OCI-LY1 (cell line): ENCODE measurements around the gene TRIM54.

Experiments used
- H2AFZ ChIP-seq: fragments of 200-600 bp; sonication (generic), shearing (Covaris generic); 2 replicates; pipeline ENCODE4 v1.6.0; 2014; ENCODE audit warnings: antibody characterized with exemption, mild to moderate bottlenecking, low read length
- H3F3A ChIP-seq: fragments of 200-600 bp; sonication (generic), shearing (Covaris generic); 2 replicates; pipeline ENCODE4 v1.6.0; 2014; ENCODE audit warnings: mild to moderate bottlenecking, antibody characterized with exemption, low read length, moderate library complexity; ENCODE audit not compliant: insufficient read depth
- H3K27ac ChIP-seq: fragments of 200-600 bp; sonication (generic); 2 replicates; pipeline ENCODE4 v1.5.1; 2014; ENCODE audit warnings: low read length, mixed run types, mild to moderate bottlenecking, low read depth; ENCODE audit not compliant: poor library complexity, severe bottlenecking
- H3K27me3 ChIP-seq: fragments of 200-600 bp; sonication (generic); 2 replicates; pipeline ENCODE4 v1.6.0; 2014; ENCODE audit warnings: antibody characterized with exemption, mild to moderate bottlenecking, low read length, moderate library complexity; ENCODE audit not compliant: insufficient read depth
- H3K36me3 ChIP-seq: fragments of 200-600 bp; sonication (generic); 2 replicates; pipeline ENCODE4 v1.6.1; 2014; ENCODE audit warnings: mild to moderate bottlenecking, antibody characterized with exemption, low read length, moderate library complexity, mixed read lengths; ENCODE audit not compliant: insufficient read depth
- H3K4me1 ChIP-seq: fragments of 200-600 bp; sonication (generic); 2 replicates; pipeline ENCODE4 v1.5.1; 2014; ENCODE audit warnings: mild to moderate bottlenecking, low read length, moderate library complexity; ENCODE audit not compliant: insufficient read depth, severe bottlenecking
- H3K4me2 ChIP-seq: fragments of 200-600 bp; sonication (generic), shearing (Covaris generic); 2 replicates; pipeline ENCODE4 v1.6.1; 2014; ENCODE audit warnings: low read length
- H3K4me3 ChIP-seq: fragments of 200-600 bp; sonication (generic); 2 replicates; pipeline ENCODE4 v1.5.1; 2014; ENCODE audit warnings: low read length, low read depth, mild to moderate bottlenecking, mixed read lengths; ENCODE audit not compliant: poor library complexity, severe bottlenecking
- H3K79me2 ChIP-seq: fragments of 200-600 bp; shearing (Covaris generic); 2 replicates; pipeline ENCODE4 v1.6.1; 2016; ENCODE audit warnings: mixed run types, low read length, mixed read lengths; ENCODE audit not compliant: insufficient read depth
- H3K9ac ChIP-seq: fragments of 200-600 bp; sonication (generic), shearing (Covaris generic); 2 replicates; pipeline ENCODE4 v1.6.1; 2014; ENCODE audit warnings: mild to moderate bottlenecking, low read length, mixed read lengths
- H3K9me2 ChIP-seq: fragments of 200-600 bp; sonication (generic), shearing (Covaris generic); 2 replicates; pipeline ENCODE4 v1.6.1; 2014; ENCODE audit warnings: low read depth, mild to moderate bottlenecking, low read length, mixed read lengths
- H3K9me3 ChIP-seq: fragments of 200-600 bp; shearing (Covaris generic); 2 replicates; pipeline ENCODE4 v1.6.1; 2014; ENCODE audit warnings: low read length, mixed read lengths
- H4K20me1 ChIP-seq: fragments of 200-600 bp; sonication (generic), shearing (Covaris generic); 2 replicates; pipeline ENCODE4 v1.6.0; 2016; ENCODE audit warnings: mild to moderate bottlenecking, low read length; ENCODE audit not compliant: insufficient read depth
- EZH2 ChIP-seq: fragments of 200-600 bp; sonication (generic), shearing (Covaris generic); IDR thresholded peaks from 2 replicates; pipeline ENCODE4 v1.8.0; 2017; ENCODE audit warnings: borderline replicate concordance, mixed run types, mild to moderate bottlenecking, antibody characterized with exemption, low read length, moderate library complexity, mixed read lengths
- TF ChIP-seq, protein P1 (sequence below): fragments of 200-600 bp; sonication (generic), shearing (Covaris generic); IDR thresholded peaks from 2 replicates; pipeline ENCODE4 v1.5.1; 2017; ENCODE audit warnings: mild to moderate bottlenecking, antibody characterized with exemption, low read length, moderate library complexity, mixed read lengths

TRIM54 gene

DNA sequence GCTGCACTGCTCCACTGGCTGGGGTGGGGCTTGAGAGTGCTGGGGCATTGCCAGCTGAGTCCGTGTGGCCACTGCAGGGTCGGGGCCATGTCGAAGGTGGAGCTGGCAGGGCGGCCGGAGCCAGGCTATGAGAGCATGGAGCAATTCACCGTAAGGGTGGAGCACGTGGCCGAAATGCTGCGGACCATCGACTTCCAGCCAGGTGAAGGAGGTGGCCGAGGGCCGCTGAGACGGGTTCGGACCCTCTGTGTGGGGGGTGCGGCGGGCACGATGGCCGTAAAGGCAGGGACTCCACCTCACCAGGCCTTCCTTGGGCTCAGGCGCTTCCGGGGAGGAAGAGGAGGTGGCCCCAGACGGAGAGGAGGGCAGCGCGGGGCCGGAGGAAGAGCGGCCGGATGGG, 23.9 kb downstream of the TRIM54 start:
- no peaks in the 10 kb centered on the region for H3K27me3 ChIP-seq
- H3K4me3 ChIP-seq: no peak overlapping the region
- no peak overlapping the region for H3K9ac ChIP-seq
- H3K79me2 ChIP-seq: no peaks in the 10 kb centered on the region
- H4K20me1 ChIP-seq: no peaks in the 10 kb centered on the region
- peaks cover 13% of the 10 kb centered on the region for H3K36me3 ChIP-seq
- no peak overlapping the region for H3K27ac ChIP-seq
- no peaks in the 10 kb centered on the region for H3K9me2 ChIP-seq
- H2AFZ ChIP-seq: no peak overlapping the region
- no peaks in the 10 kb centered on the region for H3K9me3 ChIP-seq
- no peak overlapping the region for H3K4me2 ChIP-seq
- no peaks in the 10 kb centered on the region for H3F3A ChIP-seq
- peaks cover 8% of the 10 kb centered on the region for H3K4me1 ChIP-seq
- TF ChIP-seq, protein P1, sequence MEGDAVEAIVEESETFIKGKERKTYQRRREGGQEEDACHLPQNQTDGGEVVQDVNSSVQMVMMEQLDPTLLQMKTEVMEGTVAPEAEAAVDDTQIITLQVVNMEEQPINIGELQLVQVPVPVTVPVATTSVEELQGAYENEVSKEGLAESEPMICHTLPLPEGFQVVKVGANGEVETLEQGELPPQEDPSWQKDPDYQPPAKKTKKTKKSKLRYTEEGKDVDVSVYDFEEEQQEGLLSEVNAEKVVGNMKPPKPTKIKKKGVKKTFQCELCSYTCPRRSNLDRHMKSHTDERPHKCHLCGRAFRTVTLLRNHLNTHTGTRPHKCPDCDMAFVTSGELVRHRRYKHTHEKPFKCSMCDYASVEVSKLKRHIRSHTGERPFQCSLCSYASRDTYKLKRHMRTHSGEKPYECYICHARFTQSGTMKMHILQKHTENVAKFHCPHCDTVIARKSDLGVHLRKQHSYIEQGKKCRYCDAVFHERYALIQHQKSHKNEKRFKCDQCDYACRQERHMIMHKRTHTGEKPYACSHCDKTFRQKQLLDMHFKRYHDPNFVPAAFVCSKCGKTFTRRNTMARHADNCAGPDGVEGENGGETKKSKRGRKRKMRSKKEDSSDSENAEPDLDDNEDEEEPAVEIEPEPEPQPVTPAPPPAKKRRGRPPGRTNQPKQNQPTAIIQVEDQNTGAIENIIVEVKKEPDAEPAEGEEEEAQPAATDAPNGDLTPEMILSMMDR: no peak
- TF ChIP-seq EZH2: no peak

DNA sequence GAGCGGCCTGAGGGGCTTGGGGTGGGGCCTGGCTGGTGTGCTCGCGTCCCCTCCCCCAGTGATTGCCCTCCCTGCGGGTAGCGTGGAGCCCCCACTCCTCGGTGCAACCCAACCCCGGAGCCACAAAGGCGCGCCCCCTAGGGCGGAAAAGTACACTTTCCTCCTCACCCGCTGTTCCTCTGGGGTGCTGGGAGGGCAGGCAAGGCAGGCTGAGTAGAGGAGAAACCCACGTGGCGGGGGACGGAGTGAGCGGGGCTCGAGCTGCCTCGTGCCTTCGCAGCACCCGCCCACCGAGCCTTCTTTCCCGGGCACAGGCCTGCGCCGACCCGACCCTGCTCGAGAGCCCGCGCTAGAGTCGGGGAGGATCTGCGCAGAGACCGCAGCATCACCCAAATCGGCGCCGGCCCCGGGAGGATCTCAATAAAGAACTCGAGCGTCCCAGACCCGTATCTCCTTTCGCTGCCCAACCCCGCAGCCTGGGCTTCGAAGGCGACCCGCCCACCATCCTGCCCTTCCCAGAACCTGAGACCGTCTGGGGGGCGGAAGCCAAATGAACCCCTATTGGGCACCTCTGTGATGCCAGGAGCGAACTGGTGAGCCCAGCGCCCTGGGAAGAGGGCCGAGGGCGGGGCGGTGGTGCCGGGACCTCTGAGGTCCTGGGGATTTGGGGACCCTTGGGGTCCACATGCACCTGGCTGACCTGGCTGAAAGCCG, 24.5 kb downstream of the TRIM54 start:
- Histone ChIP-seq H3F3A (no peaks in the 10 kb centered on the region), H3K9me2 (no peaks in the 10 kb centered on the region), H2AFZ (no peak overlapping the region), H3K4me2 (no peak overlapping the region), H3K27me3 (no peaks in the 10 kb centered on the region), H3K27ac (no peak overlapping the region), H3K9ac (no peak overlapping the region), H3K79me2 (no peaks in the 10 kb centered on the region), H3K4me1 (peaks cover 8% of the 10 kb centered on the region), H3K36me3 (peaks cover 19% of the 10 kb centered on the region), H3K9me3 (no peaks in the 10 kb centered on the region), H4K20me1 (no peaks in the 10 kb centered on the region), H3K4me3 (no peak overlapping the region)
- TF ChIP-seq EZH2: no peak
- TF ChIP-seq, protein P1: no peak

DNA sequence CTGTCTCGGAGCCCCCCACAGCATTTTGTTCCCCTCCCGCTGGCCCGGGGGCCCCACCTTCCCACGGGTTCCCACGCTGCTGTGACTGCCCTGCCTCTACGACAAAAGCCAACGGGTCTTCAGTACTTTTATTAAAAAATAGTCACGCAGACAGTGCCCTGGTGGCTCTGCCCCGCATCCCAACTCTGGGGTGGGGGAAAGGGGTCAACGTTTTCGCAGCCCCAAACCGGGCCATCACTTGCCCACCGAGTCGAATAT, 25.0 kb downstream of the TRIM54 start:
- H3F3A ChIP-seq: no peaks in the 10 kb centered on the region
- no peaks in the 10 kb centered on the region for H3K9me3 ChIP-seq
- no peak overlapping the region for H3K9ac ChIP-seq
- no peak overlapping the region for H2AFZ ChIP-seq
- no peak overlapping the region for H3K4me3 ChIP-seq
- no peaks in the 10 kb centered on the region for H3K9me2 ChIP-seq
- no peaks in the 10 kb centered on the region for H4K20me1 ChIP-seq
- peaks cover 8% of the 10 kb centered on the region for H3K4me1 ChIP-seq
- TF ChIP-seq, protein P1: no peak
- no peak for TF ChIP-seq EZH2
- peaks cover 24% of the 10 kb centered on the region for H3K36me3 ChIP-seq
- H3K27me3 ChIP-seq: no peaks in the 10 kb centered on the region
- H3K79me2 ChIP-seq: no peaks in the 10 kb centered on the region
- H3K27ac ChIP-seq: no peak overlapping the region
- no peak overlapping the region for H3K4me2 ChIP-seq
